GM19035 (cell line): ENCODE results near the gene IFNL4.
"Not testable (repeated sequence)": the region's sequence is repeated elsewhere in the genome, so short reads cannot be mapped to it uniquely, and the experiment has no call there.

Source experiments
- ATAC-seq: cut with Tn5 transposase; IDR thresholded peaks from one replicate; pipeline ENCODE4 v1.9.1; 2021; ENCODE audit not compliant: unreplicated experiment

Gene IFNL4

GRCh38 chr19:39257227-39257626 is 8.6 kb upstream of the IFNL4 start:
- no peak for ATAC-seq

GRCh38 chr19:39254531-39255345 is 6.1 kb upstream of the IFNL4 start:
- ATAC-seq, result no peak

- no peak for ATAC-seq
Observed at GRCh38 chr19:39253374-39254149, 4.9 kb upstream of the IFNL4 start.

- no peak for ATAC-seq
Observed at GRCh38 chr19:39252458-39252857, 3.8 kb upstream of the IFNL4 start.

- ATAC-seq, result no peak
Observed at GRCh38 chr19:39251846-39252245, 3.2 kb upstream of the IFNL4 start.

GRCh38 chr19:39251081-39251480 is 2.4 kb upstream of the IFNL4 start:
- ATAC-seq, result no peak

- ATAC-seq, result no peak
Observed at GRCh38 chr19:39247701-39248664, 673 bp downstream of the IFNL4 start.

- no peak for ATAC-seq
Observed at GRCh38 chr19:39246951-39247669, 1.5 kb downstream of the IFNL4 start.

- ATAC-seq, result not testable (repeated sequence)
Observed at GRCh38 chr19:39245166-39245565, 3.5 kb downstream of the IFNL4 start.

- not testable (repeated sequence) for ATAC-seq
Observed at GRCh38 chr19:39244410-39245100, 4.1 kb downstream of the IFNL4 start, which contains the start of gene IFNL3. TSS of gene IFNL3 (minus strand) at chr19:39245006. CDS start at chr19:39244967, 39 bp downstream.

GRCh38 chr19:39243741-39244140 is 4.9 kb downstream of the IFNL4 start:
- ATAC-seq, result not testable (repeated sequence)

GRCh38 chr19:39240421-39240820 is 8.2 kb downstream of the IFNL4 start:
- no peak for ATAC-seq

GRCh38 chr19:39238944-39239343 is 9.7 kb downstream of the IFNL4 start:
- no peak for ATAC-seq

GRCh38 chr19:39238209-39238608 is 10.4 kb downstream of the IFNL4 start:
- no peak for ATAC-seq

GRCh38 chr19:39237200-39238184 is 11.2 kb downstream of the IFNL4 start:
- peak; percentile 68 for ATAC-seq

- no peak for ATAC-seq
Observed at GRCh38 chr19:39236527-39236926, 12.1 kb downstream of the IFNL4 start.

- ATAC-seq, result no peak
Observed at GRCh38 chr19:39232708-39233107, 15.9 kb downstream of the IFNL4 start.

GRCh38 chr19:39230096-39230764 is 18.4 kb downstream of the IFNL4 start:
- no peak for ATAC-seq
